CD4-positive, alpha-beta T cell treated with Interleukin-6 at 100 ng/mL for 8 hours (primary cell): ENCODE data around the gene TTI1.

ENCODE experiments used
- DNase-seq: peaks from one replicate; pipeline ENCODE4 v3.0.0-alpha.2; 2020; ENCODE audit warnings: mixed read lengths, low spot score

Gene TTI1

GRCh38 chr20:37987602-37988290 is 45.5 kb downstream of the TTI1 start:
- DNase-seq, result no peak

- DNase-seq, result no peak
Observed at GRCh38 chr20:37986873-37987601, 46.2 kb downstream of the TTI1 start.

- DNase-seq, result no peak
Observed at GRCh38 chr20:37986044-37986858, 47.0 kb downstream of the TTI1 start.

- DNase-seq, result no peak
Observed at GRCh38 chr20:37984018-37984785, 49.1 kb downstream of the TTI1 start.

- no peak for DNase-seq
Observed at GRCh38 chr20:37983286-37983685, 50.0 kb downstream of the TTI1 start.

- no peak for DNase-seq
Observed at GRCh38 chr20:37981568-37981967, 51.7 kb downstream of the TTI1 start.

GRCh38 chr20:37980876-37981275 is 52.4 kb downstream of the TTI1 start:
- DNase-seq, result no peak

GRCh38 chr20:37980383-37980782 is 52.9 kb downstream of the TTI1 start:
- no peak for DNase-seq

GRCh38 chr20:37979021-37979985 is 54.0 kb downstream of the TTI1 start:
- no peak for DNase-seq

- DNase-seq, result no peak
Observed at GRCh38 chr20:37977786-37978185, 55.5 kb downstream of the TTI1 start.

- no peak for DNase-seq
Observed at GRCh38 chr20:37977338-37977737, 55.9 kb downstream of the TTI1 start.

- DNase-seq, result no peak
Observed at GRCh38 chr20:37976887-37977286, 56.4 kb downstream of the TTI1 start.

GRCh38 chr20:37973059-37973910 is 60.0 kb downstream of the TTI1 start:
- no peak for DNase-seq

- DNase-seq, result no peak
Observed at GRCh38 chr20:37972256-37973058, 60.8 kb downstream of the TTI1 start.

GRCh38 chr20:37971561-37972127 is 61.6 kb downstream of the TTI1 start:
- no peak for DNase-seq

- DNase-seq, result no peak
Observed at GRCh38 chr20:37970856-37971245, 62.4 kb downstream of the TTI1 start.

- DNase-seq, result no peak
Observed at GRCh38 chr20:37969949-37970855, 63.1 kb downstream of the TTI1 start.
